Prostate gland (tissue), 2 donors: Measurements from ENCODE around the gene IMPA2.

Source experiments
- CTCF ChIP-seq, 4 experiments: fragments of 200-600 bp in 2 of 4; fragments of 450-650 bp in 2 of 4; sonication (generic) in 2 of 4; IDR thresholded peaks; 1 replicate in 3 of 4; 2 replicates in 1 of 4; pipeline ENCODE4 v1.5.1; 2016 to 2019; ENCODE audit warnings: antibody characterized with exemption in 4 of 4, mild to moderate bottlenecking in 2 of 4, moderate library complexity in 2 of 4
- POLR2A ChIP-seq: fragments of 450-650 bp; IDR thresholded peaks from one replicate; pipeline ENCODE4 v1.6.1; 2016; ENCODE audit warnings: antibody characterized with exemption, mild to moderate bottlenecking
- POLR2AphosphoS5 ChIP-seq: sonication (generic); formaldehyde crosslinking; IDR thresholded peaks from one replicate; pipeline ENCODE4 v1.6.1; 2017; ENCODE audit warnings: antibody characterized with exemption

- TF ChIP-seq POLR2A (no peak), POLR2AphosphoS5 (no peak), CTCF (IDR thresholded peaks at IDR 0.05) (no peak)
These were observed 40.3 kb downstream of the IMPA2 start for GRCh38 chr18:12021596-12021995.
